Erythroblast (primary cell): ENCODE data around the gene SLC25A25.

ENCODE experiments used
- DNase-seq, 2 experiments: peaks; one replicate each; lab custom pipeline; 2025; lab: John Stamatoyannopoulos, UW
- GATA1 ChIP-seq: IDR thresholded peaks from 2 replicates; pipeline ENCODE4 v1.6.1; 2011; ENCODE audit warnings: low read depth, mild to moderate bottlenecking, control low read depth, low read length, moderate library complexity
- POLR2A ChIP-seq: IDR thresholded peaks from 2 replicates; pipeline ENCODE4 v1.6.1; 2011; ENCODE audit warnings: mild to moderate bottlenecking, low read length

Gene SLC25A25

DNA sequence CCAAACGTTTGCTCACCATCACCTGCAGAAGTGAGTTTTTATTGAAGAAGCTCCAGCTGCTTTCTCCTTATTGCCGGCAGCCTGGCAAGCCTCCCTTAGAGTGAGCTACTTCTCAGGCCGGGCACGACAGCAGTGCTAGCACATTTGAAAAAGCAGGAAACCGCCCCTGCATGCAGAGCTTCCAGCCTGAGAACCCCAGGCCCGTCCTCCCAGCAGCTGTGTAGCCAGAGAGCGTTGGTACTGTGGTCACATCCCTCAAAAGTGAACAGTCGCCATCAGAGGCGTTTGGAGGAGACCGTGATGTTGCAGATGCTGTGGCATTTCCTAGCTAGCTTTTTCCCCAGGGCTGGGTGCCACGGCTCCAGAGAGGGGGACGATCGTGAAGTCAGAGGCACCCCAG is 23.5 kb downstream of the SLC25A25 start:
- TF ChIP-seq POLR2A: no peak
- no peak for TF ChIP-seq GATA1

DNA sequence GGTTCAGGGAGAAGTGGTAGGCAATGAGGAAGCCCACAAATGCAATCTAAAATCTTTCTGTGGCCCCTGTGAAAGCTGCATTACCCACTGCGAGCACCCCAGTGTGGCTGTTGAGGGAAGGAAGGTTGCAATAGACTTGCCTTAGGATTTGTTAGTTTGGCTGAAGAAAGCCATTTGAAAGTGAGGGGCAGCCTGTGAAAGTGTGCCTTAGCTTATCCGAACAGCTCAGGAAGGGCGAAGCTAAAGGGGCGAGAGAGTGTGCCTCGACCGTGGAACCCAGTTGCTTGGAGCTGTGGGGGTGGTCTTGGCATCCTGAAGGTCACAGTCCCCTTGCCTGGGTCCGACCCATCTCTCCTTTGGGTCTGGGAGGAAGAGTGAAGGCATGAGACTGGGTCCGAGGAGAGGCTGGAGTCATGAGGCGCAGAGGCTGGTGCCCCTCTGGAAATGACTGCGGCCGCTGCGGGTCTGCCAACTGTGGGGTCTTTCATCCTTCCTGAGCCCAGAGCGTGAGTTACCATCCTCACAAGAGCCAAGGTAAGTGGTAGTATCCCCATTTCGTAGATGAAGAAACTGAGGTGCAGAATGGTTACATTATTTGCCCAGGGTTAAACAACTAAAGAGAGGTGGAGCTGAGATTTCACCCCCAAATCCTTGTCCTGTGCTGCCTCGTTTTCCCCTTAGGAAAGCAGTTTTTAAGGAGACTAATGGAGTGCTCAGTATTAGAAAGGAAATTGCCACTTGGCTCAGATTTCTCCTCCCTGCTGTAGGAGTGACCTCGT is 24.4 kb downstream of the SLC25A25 start:
- TF ChIP-seq POLR2A: no peak
- TF ChIP-seq GATA1: no peak
- no peak for DNase-seq

More for the DNA sequence above, 23.5 kb downstream of the SLC25A25 start:
- no peak for DNase-seq

DNA sequence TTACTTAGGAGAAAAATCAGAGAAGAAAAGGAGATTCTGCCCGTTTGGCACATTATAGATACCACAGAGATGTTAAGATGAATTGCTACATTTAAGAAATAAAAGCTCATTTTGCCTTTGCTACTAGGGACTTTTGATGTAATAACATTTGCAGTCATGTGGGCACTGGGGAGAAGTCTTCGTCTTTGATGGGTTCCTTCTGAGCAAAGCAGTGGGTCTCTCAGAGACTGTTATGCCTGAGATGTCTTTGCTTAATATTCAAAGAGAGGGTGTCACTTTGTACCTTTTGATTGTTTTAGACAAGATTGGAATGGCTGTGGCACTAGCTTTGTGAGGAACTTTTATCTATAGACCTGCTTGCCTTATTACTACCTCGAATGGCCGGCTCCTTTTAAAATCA is 25.0 kb downstream of the SLC25A25 start:
- DNase-seq: no peak
- no peak for TF ChIP-seq POLR2A

GRCh38 chr9:128094166-128094949 is 26.3 kb downstream of the SLC25A25 start:
- TF ChIP-seq POLR2A: peak; percentile 86
- no peak for TF ChIP-seq GATA1
- DNase-seq: peak; percentile 95 to 96

- no peak for DNase-seq
- TF ChIP-seq GATA1: no peak
- no peak for TF ChIP-seq POLR2A
These were observed 27.0 kb downstream of the SLC25A25 start for GRCh38 chr9:128094950-128095544.

DNA sequence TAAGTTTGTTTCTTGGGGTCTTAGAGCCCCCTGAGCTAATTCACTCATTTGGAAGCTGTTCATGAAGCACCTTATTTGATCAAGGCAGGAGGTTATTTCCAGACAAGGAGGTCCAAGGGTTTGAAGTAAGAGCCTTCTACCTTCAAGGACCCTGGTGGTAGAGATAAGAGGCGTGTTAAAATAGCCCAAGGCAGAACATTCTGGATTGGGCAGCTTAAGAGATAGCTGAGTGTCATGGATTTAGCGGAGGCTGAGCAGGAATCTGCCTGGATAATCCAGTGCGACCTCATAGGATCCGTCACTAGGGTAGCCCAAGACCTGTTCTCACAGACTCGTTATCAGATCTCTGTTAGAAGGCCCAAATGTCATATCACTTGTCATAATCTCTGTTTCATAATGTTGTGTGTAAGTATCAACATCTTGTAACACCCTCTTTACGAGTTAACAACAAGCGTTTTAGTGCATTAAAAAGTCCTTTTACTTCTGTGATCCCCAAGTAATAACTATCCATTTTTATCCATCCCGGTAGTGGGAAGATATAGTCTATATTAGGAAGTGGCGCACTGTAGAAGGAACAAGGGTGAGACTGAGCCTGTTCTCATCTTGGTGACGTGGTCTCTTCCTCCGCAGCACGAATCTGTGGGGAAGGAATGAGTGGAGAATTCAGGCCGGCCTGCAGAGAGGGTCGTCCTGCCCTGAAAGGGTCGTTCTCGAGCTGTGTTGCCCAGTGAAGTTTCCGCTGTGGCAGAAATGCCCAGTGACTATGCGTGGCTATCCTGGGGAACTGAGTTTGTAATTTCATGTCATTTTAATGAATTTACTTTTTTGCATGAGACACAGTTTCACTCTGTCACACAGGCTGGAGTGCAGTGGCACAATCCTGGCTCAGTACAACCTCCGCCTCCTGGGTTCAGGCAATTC is 28.8 kb downstream of the SLC25A25 start:
- TF ChIP-seq POLR2A (no peak), GATA1 (no peak)
- DNase-seq: peak; percentile 50 to 60

DNA sequence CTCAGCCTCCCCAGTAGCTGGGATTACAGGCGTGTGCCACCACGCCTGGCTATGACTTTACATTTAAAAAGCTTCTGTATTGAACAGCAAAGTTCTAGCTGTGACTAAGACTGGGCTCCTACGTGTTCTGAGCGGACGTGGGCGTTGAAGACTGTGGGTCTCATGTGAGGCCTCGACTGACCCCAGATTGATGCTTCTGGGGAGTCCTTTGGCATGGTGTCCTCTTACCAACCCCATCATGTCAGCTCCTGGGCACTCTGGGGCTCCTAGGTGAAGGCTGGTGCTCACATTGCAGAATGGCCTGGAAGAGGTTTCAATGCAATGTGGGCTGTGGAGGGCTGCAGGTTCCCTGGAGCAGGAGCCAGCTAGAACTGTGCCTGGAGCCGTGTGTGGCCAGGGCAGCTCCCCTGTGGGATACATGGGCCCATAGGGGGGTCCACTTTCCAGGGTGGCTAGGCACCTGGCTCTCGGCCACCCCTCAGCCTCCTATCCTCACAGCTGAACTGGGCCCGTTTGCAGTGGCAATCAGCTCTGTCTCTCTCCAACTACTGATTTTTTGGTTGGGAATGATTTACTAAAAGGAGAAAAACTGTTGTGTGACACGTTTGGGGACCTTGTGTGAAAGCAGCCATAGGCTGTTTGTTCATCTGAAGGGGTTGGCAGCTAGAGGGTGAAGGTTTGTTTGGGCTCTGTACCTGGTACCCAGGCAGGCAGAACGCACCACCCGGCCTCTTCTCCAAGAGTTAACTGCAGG is 29.7 kb downstream of the SLC25A25 start:
- DNase-seq: no peak
- TF ChIP-seq GATA1: no peak
- no peak for TF ChIP-seq POLR2A

- peak; percentile 82 to 87 for DNase-seq
- TF ChIP-seq GATA1 (no peak), POLR2A (peak; percentile 53)
These were observed 30.5 kb downstream of the SLC25A25 start for GRCh38 chr9:128098297-128099230.

- no peak for TF ChIP-seq POLR2A
- DNase-seq: peak in 1 of 2 experiments; percentile 31
These were observed 31.3 kb downstream of the SLC25A25 start for GRCh38 chr9:128099231-128099931.

- TF ChIP-seq GATA1 (no peak), POLR2A (no peak)
- DNase-seq: no peak
These were observed 32.0 kb downstream of the SLC25A25 start for GRCh38 chr9:128099932-128100491.

DNA sequence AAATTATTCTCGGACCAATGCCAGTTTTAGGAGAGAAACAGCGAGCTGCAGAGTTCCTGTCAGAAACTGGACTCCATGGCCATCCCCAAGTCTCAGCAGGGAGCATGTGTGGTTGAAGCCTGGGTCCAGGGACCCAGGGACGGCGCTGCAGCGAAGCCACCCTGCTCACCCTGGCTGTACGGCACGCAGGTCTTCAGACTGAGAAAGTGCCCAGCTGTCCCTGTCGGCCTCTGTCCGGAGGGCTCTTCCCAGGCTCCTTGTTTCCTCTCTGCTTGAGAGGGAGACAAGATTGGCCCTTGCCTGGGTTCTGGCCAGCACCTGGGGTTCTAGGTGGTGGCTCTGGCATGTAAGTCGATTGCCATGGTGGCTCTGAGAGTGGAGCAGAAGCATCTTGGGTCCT is 32.5 kb downstream of the SLC25A25 start:
- TF ChIP-seq POLR2A: no peak
- no peak for DNase-seq
